Measurements from ENCODE around the gene SYT12.

The SYT12 gene

GRCh38 chr11:67098799-67099429 is 76.0 kb downstream of the SYT12 start:
- H3K79me2 ChIP-seq (ENCODE audit: insufficient read depth, low read length) = no peaks in the 10 kb centered on the region
- H3K4me1 ChIP-seq (ENCODE audit: insufficient read depth, low read length) = peaks cover 20% of the 10 kb centered on the region
- no peak for ATAC-seq (ENCODE audit: insufficient read depth, low read depth)
- H3K27ac ChIP-seq (ENCODE audit: low read length) = no peak overlapping the region
- no peak overlapping the region for H3K4me3 ChIP-seq (ENCODE audit: low read depth in 1 of 2, low read length in 2 of 2)
- no peak overlapping the region for H3K4me2 ChIP-seq (ENCODE audit: insufficient read depth, low read length)
- H4K20me1 ChIP-seq (ENCODE audit: insufficient read depth, low read length) = no peaks in the 10 kb centered on the region
- no peak overlapping the region for H2AFZ ChIP-seq (ENCODE audit: low read depth, low read length)
- H3K27me3 ChIP-seq (ENCODE audit: insufficient read depth, low read length, poor library complexity) = no peaks in the 10 kb centered on the region
- TF ChIP-seq CTCF (IDR thresholded peaks at IDR 0.05; ENCODE audit: borderline replicate concordance, extremely low read depth, low read length, poor library complexity, severe bottlenecking) (no peak), EZH2 (IDR thresholded peaks at IDR 0.05; ENCODE audit: borderline replicate concordance, low read depth, low read length, severe bottlenecking) (no peak)
- no peaks in the 10 kb centered on the region for H3K9me3 ChIP-seq (ENCODE audit: insufficient read depth, low read length, severe bottlenecking)
- no peaks in the 10 kb centered on the region for H3K36me3 ChIP-seq (ENCODE audit: insufficient read depth, low read length)
- no peak overlapping the region for H3K9ac ChIP-seq (ENCODE audit: low read depth, low read length)
- DNase-seq = no peak

GRCh38 chr11:67099831-67100324 is 76.9 kb downstream of the SYT12 start:
- H3K79me2 ChIP-seq (ENCODE audit: insufficient read depth, low read length) = no peaks in the 10 kb centered on the region
- TF ChIP-seq CTCF (IDR thresholded peaks at IDR 0.05; ENCODE audit: borderline replicate concordance, extremely low read depth, low read length, poor library complexity, severe bottlenecking) = no peak
- TF ChIP-seq EZH2 (IDR thresholded peaks at IDR 0.05; ENCODE audit: borderline replicate concordance, low read depth, low read length, severe bottlenecking) = no peak
- no peaks in the 10 kb centered on the region for H3K27me3 ChIP-seq (ENCODE audit: insufficient read depth, low read length, poor library complexity)
- no peaks in the 10 kb centered on the region for H4K20me1 ChIP-seq (ENCODE audit: insufficient read depth, low read length)
- peaks cover 27% of the 10 kb centered on the region for H3K4me1 ChIP-seq (ENCODE audit: insufficient read depth, low read length)
- H3K4me3 ChIP-seq (ENCODE audit: low read depth in 1 of 2, low read length in 2 of 2) = no peak overlapping the region
- no peaks in the 10 kb centered on the region for H3K36me3 ChIP-seq (ENCODE audit: insufficient read depth, low read length)
- no peak overlapping the region for H3K9ac ChIP-seq (ENCODE audit: low read depth, low read length)
- H3K9me3 ChIP-seq (ENCODE audit: insufficient read depth, low read length, severe bottlenecking) = no peaks in the 10 kb centered on the region
- ATAC-seq (ENCODE audit: insufficient read depth, low read depth) (peak; percentile 39), DNase-seq (peak; percentile 32)
- peak overlapping the region; percentile 63 for H3K27ac ChIP-seq (ENCODE audit: low read length)
- H2AFZ ChIP-seq (ENCODE audit: low read depth, low read length) = no peak overlapping the region
- H3K4me2 ChIP-seq (ENCODE audit: insufficient read depth, low read length) = no peak overlapping the region
